Measurements from ENCODE around the gene DNHD1.

DNHD1 gene

DNA sequence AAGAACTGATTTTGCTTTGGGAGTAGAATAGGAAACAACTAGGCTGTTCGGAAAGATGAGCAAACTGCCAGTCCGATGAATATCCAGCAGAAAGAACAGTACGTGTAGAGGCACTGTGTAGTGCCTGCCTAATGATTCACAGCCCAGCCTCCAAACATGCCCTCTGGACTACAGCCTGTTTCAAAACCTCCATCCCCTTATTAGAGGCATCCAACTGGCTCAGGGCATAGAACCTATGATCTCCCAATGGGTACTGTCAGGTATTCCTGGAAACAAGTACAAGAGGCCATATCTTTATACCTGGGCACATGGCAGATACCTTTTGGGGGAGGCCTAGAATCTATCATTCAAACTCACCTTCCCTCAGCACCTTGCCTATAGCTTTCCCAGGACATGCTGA, 101.5 kb downstream of the DNHD1 start:
- TF ChIP-seq, protein P1, sequence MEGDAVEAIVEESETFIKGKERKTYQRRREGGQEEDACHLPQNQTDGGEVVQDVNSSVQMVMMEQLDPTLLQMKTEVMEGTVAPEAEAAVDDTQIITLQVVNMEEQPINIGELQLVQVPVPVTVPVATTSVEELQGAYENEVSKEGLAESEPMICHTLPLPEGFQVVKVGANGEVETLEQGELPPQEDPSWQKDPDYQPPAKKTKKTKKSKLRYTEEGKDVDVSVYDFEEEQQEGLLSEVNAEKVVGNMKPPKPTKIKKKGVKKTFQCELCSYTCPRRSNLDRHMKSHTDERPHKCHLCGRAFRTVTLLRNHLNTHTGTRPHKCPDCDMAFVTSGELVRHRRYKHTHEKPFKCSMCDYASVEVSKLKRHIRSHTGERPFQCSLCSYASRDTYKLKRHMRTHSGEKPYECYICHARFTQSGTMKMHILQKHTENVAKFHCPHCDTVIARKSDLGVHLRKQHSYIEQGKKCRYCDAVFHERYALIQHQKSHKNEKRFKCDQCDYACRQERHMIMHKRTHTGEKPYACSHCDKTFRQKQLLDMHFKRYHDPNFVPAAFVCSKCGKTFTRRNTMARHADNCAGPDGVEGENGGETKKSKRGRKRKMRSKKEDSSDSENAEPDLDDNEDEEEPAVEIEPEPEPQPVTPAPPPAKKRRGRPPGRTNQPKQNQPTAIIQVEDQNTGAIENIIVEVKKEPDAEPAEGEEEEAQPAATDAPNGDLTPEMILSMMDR (IDR thresholded peaks at IDR 0.05; ENCODE audit: control insufficient read depth, extremely low read depth, insufficient read depth) = no peak
- DNase-seq (ENCODE audit: low read depth) = no peak
- H3K4me3 ChIP-seq (ENCODE audit: low read depth, low read length) = no peak overlapping the region

DNA sequence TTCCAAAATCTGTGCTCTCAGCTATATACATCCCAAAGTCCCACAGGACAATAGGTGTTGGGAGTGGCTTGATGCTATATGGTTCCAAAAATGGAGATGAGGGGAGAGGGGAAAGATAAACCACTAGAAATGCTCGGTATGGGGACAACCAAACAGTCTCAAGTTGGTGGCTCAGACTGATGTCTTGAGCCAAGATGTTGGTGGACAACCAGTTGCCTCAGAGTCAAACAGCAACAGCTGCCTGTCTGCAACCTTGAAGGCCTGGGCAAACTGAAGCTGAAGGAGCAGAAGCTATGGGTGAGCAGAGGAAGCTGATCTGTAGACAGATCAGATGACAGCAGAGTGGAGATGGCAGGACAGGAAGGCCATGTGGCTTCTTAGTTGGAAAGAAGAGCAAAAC, 102.4 kb downstream of the DNHD1 start:
- DNase-seq (ENCODE audit: low read depth) = no peak
- no peak overlapping the region for H3K4me3 ChIP-seq (ENCODE audit: low read depth, low read length)
- TF ChIP-seq, protein P1 (IDR thresholded peaks at IDR 0.05; ENCODE audit: control insufficient read depth, extremely low read depth, insufficient read depth) = no peak

DNA sequence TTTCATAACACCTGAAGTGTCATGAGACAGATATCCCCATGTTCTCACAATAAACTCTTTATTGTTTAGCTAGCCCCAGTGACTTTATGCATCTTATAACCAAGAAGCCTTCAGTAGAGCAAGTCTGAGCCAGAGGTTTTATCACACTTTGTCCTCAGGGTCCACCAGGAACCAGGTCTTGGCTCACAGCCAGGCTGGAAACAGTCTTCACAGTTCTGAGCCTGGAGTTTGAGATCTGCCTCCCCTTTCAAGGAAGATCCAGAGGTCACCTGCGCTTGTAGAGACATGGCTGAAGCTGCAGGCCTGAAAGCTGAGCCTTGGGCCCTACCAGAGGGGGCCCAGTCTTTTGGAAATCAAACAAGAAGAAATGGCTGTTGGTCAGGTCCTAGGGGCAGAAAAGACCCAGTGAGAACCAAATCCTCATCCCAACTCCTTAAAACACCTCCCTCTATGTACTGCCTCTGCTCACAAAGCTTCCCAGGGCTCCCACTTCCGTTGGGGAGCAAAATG, 102.9 kb downstream of the DNHD1 start:
- no peak overlapping the region for H3K4me3 ChIP-seq (ENCODE audit: low read depth, low read length)
- TF ChIP-seq, protein P1 (IDR thresholded peaks at IDR 0.05; ENCODE audit: control insufficient read depth, extremely low read depth, insufficient read depth) = no peak
- DNase-seq (ENCODE audit: low read depth) = no peak

DNA sequence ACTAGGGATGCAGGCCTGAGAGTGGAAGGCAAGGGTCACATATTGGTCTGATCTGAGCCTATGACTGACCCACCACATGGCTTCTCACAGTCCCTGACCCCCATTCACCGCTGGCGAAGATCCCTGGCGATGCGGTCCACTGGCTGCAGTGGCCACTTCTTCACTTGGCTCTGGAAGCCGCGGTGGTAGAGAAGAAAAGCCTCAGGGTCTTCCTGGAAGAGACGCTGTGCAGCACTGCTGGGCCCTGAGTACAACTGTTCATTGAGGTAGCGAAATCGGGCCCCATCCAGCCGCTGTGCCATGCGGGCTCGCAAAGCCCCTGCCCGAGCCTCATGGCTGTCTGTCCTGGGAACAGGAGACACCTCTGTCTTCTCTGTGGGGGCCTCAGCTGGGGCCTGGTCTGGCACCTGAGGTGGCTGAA, 104.0 kb downstream of the DNHD1 start:
- TF ChIP-seq, protein P1 (IDR thresholded peaks at IDR 0.05; ENCODE audit: control insufficient read depth, extremely low read depth, insufficient read depth) = no peak
- no peak overlapping the region for H3K4me3 ChIP-seq (ENCODE audit: low read depth, low read length)
- DNase-seq (ENCODE audit: low read depth) = no peak

DNA sequence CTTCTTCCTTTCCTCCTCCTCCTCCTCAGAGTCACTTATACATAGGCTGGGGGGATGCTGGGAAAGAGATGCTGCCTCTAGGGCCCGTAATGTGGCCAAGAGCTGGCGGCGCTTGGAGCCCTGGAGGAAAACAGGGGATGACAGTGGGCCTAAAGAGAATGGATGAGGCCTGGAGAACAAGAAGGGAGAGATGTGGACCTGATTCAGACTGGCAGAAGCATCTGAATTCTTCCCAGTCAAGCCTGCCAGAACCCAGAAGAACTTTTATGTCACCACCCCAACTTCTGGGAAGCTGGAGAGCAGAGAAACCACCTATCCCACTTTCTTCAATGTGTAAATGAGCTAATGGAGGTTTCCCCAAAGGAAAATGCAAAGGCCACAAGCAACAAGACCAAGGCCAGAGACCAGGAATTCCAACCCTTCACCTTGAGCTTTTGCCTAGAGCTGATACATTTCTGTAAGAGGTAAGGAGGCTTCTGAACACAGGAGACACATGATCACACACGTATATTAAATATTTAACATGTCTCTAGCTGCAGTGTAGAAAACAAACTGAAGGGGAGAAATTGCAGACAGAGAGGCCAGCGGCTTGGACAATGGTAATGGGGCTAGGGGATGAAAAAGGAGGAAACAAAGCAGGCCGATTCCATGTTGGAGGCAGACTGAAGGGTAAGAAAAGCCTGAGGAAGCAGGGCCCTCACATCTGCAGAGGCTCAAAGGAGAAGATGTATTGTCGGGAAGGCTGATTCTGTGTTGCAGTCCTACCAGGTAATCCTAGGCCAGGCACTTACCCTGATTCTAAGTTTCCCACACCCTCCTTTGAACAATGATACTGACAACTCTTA, 105.2 kb downstream of the DNHD1 start:
- DNase-seq (ENCODE audit: low read depth) = no peak
- TF ChIP-seq, protein P1 (IDR thresholded peaks at IDR 0.05; ENCODE audit: control insufficient read depth, extremely low read depth, insufficient read depth) = no peak

DNA sequence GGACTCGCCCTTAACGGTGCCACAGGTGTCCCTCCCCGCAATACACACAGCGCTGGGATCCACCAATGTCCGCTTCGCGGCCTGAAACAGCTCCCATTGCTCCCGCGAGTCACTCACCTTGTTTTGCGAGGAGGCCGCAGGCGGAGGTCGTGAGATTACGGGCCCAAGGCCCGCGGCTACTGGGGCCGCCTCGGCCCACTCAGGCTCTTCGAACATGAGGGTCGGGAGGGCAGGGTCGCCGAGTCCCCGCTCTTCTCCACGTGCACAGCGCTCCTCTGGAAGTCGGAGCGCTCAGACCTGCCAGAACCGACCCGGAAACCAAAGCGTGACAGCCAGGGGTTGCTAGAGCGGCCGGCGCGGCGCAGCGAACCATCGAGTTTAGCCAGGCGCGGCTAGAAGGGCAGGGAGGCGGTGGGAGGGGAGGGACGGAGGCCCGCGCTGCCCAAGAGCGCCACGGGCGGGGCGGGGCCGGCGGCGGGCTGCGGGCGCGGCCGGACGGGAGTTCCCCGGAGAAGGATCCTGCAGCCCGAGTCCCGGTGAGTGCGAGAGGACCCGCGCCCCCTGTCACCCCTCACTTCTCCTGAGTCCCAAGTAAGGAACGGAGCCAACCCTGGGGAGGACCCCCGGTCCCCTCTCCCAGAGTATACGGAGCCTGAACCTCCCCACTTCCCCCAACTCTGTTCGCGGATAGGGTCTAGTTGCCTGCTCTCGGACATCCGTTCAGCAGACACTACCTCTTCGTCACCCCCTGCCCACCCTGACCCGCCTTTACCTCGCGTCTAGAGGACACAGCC, 106.4 kb downstream of the DNHD1 start, which contains the start of the genes ILK and RRP8:
Gene ILK, plus strand, starts transcription at position 488 of the 794 bp plus-strand sequence. CDS start 498 bp downstream, outside the sequence.
Gene RRP8, minus strand, starts transcription at position 330 of the 794 bp plus-strand sequence. Its CDS starts 114 bp downstream, at position 216.
- TF ChIP-seq, protein P1 (IDR thresholded peaks at IDR 0.05; ENCODE audit: control insufficient read depth, extremely low read depth, insufficient read depth) = no peak; the same call in 1 of the 2 replicates
- peak within 1 kb of the TSS; percentile 97 for H3K4me3 ChIP-seq (ENCODE audit: low read depth, low read length)
- peak; percentile 70 for DNase-seq (ENCODE audit: low read depth)

More for the DNA sequence above, 105.2 kb downstream of the DNHD1 start:
- H3K4me3 ChIP-seq (ENCODE audit: low read depth, low read length) = peak overlapping the region; percentile 97
